HG03139 (cell line): ENCODE results near the gene TEPSIN.

Experiments
- ATAC-seq: cut with Tn5 transposase; IDR thresholded peaks from one replicate; pipeline ENCODE4 v1.9.1; 2021; ENCODE audit not compliant: unreplicated experiment

TEPSIN gene

DNA sequence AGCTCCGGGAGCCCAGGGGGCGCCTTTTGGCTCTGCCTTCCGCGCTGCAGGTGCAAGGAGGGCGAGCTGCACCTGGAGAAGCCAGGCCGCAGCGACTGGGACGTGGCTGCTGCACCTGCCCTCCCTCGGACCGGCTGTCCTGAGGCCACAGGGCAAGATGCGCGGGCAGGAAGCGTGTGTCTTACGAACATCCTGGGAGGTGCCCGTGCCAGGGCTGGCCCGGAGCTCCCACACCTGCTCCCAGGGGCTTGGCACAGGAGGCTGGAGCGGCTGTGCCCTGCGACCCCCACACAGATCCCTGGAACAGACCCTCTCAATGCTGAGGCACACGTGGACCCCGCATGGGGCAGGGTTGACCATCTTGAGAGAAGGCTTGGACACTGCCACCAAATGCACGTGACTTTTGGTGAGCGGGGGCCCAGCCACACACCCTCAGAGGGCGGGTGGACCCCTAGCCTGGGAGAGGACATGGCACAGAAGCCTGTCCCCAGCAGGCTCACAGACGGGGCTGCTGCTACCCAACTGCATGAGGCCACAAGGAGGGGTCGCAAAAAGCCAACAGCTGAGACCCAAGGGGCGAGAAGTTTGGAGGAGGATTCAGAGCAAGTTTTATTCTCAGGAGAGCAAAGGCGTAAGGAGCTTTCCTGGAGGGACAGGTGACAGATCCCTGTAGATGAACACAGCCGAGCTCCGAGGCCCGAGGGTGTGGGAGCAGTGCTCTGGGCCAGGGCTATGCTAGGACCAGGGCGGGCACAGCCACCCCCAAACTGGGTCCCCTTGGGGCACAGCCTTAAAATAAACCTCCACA lies 11.6 kb upstream of the TEPSIN start:
- no peak for ATAC-seq

- ATAC-seq, result no peak
Measured at GRCh38 chr17:81249223-81250040, 10.6 kb upstream of the TEPSIN start.

GRCh38 chr17:81248649-81249048 lies 9.8 kb upstream of the TEPSIN start:
- no peak for ATAC-seq

- ATAC-seq, result no peak
Measured at GRCh38 chr17:81247339-81247990, 8.6 kb upstream of the TEPSIN start.

DNA sequence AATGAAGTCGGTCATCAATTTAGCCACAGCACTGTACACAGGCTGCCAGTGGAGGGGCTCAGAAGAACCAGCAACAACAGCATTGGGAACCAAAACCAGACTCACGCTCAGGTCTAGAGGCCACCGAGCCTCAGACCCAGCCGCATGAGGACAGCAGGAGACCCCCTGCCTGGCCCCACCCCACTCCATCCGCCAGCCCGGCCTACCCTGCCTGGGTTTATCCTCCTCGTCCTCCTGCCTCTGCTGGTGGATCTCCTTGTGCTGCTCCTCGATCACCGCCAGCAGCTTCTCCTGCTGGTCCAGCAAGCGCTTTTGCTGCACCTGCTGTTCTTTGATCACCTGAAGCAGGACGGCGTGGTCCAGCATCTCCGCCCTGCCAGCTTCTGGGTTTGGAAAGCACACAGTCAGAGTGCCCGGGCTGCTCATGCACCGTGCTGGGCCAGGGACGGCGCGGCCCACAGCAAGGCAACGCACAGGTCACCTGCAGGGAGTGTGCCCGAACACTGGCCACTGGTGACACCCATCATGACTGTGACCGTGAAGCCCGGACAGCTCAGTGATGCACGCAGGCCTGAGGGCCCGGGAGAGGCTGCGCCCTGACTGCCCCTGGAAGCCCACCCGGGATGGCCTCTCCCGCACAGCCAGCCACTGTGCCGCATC lies 8.0 kb upstream of the TEPSIN start:
- ATAC-seq, result no peak

DNA sequence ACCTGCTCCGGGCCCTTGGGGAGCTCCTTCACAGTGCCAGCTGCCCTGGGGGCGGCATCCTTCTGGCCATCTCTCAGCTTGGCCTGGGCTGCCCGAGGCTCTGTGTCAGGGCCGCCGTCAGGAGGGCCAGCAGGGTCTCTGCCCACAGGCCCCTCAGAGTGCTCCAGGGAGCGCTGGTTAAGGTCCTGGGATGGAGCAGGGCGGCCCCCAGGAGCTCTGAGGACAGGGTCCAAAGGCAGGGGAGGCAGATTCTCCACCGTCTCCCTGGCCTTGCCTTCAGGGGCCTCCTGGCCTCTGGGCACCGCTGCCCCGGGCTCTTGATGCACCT lies 7.5 kb upstream of the TEPSIN start:
- no peak for ATAC-seq

DNA sequence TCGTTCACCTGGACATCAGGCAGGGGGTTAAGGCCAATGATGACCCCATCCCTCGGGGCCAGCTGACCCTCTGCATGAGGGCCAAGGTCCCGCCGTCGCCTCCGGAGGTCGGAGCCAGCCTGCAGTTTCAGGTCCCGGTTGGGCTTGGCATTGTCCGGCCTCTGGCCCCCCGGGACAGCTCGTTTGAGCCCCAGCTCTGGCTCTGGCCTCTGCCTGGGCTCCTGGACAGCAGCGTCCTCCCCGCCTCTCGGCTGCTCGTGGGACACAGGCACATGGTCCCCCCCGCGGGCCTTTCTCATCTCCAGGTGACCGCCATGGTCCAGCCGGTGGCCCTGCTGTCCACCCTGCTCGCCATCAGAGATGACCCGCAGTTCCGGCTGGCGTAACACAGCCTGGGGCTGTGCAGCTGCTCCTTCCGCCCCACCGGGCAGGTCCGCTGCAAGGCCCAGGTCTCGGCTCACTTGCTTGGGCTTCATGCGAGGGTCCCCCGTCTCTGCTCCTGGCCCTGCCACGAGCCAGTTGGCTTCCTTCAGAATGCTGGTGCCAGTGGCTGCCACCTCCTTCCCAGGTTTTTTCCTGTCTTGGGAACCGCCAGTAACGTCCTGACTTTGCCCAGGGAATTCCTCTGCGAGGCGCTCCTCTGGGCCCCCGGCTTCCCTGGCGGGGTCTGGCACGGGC lies 6.9 kb upstream of the TEPSIN start:
- no peak for ATAC-seq

DNA sequence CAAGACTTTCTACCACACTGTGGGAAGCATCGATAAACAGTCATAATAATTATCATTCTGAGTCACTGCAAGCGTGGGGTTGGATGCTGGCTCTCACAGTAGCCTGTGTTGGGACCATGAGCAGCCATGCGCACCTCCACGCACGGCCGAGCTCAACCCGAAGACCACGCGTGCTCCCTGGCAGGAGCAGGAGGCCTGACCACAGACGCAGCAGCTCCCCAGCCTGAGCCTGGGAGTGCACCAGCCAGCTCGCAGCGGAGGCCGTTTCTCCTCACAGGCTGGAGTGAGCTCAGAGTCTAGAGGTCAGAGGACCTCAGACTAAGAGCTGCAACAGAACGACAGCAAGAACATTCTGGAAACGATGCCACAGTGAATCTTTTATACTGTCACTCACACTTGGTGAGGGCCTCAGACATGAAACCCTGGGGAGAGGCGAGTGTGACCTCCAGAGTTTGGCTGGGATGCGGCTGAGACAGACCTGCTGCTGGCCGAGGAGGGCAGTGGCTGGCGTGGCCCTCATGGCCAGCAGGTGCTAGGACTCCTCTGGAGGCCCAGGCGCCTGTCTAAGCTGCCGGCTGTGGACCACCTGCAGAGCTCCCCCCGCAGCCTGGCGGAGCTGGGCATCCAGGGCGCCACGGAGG lies 6.3 kb upstream of the TEPSIN start:
- no peak for ATAC-seq

GRCh38 chr17:81244358-81245023 lies 5.6 kb upstream of the TEPSIN start:
- ATAC-seq, result no peak

DNA sequence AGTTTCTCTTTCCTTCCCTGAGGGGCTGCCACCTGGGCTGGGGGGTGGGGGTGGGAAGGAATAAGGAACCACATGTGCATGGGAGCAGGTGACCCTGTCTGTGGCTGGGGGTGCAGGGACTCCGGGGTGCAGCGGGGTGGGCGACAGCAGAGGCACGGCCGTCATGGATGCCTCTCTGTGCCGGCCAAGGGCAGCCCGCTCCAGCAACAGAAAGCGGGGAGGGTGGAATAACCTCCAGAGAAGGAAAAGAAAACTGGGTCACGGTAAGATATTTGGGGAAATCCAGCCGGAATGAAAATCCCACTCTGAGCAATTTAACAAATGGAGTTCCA lies 4.4 kb upstream of the TEPSIN start:
- ATAC-seq, result no peak

GRCh38 chr17:81242421-81243332 lies 3.8 kb upstream of the TEPSIN start:
- no peak for ATAC-seq

GRCh38 chr17:81241648-81242420 lies 3.0 kb upstream of the TEPSIN start:
- ATAC-seq, result no peak

DNA sequence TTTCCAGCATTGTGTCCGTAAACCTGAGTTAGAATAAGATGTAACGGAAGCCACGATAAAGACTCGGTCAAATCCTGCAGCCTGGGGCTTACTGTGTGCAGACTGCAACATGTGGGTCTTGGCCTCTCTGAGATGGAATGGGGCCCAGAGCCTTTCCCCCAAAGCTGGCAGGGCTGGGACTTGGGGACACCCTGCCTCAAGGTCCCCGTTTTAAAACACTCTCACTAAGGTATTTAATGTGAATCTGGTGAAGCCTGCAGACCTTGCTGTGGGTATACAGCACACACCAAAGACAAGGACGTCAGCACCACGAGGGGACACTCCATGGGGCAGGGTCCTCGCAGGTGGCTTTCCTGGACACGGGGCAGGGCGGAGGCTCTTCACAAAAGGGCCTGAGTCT lies 2.3 kb upstream of the TEPSIN start:
- no peak for ATAC-seq

GRCh38 chr17:81240761-81241160 lies 1.9 kb upstream of the TEPSIN start:
- ATAC-seq, result no peak

GRCh38 chr17:81239714-81240555 lies 1.1 kb upstream of the TEPSIN start:
- ATAC-seq, result no peak

- ATAC-seq, result no peak
Measured at GRCh38 chr17:81238490-81238814, 403 bp downstream of the TEPSIN start.
